HepG2 (cell line): ENCODE measurements around the gene SLC26A9. TPM values are rescaled to one million over a fixed set of nuclear protein-coding genes. Genes with fewer than 3 reads are reported as not detected.

Source experiments
- ATAC-seq: fragments of 200-7000 bp; cut with Tn5 transposase; 3 replicates; pipeline ENCODE4 v1.9.1; 2020; ENCODE audit warnings: mild to moderate bottlenecking, moderate library complexity
- BruUV-seq: library from RNA; stranded (reverse); fragments of 400-500 nt; replicated peaks from 2 replicates; lab custom pipeline; 2021; lab: Mats Ljungman, UMichigan
- CTCF ChIA-PET: fragments of 300-600 bp; formaldehyde crosslinking; extraction: SDS; loops from one replicate; lab custom pipeline; 2021; ENCODE audit warnings: low total read pairs, inconsistent platforms, low intra/inter-chr PET ratio; lab: Yijun Ruan, JAX
- POLR2A ChIA-PET: fragments of 350-600 bp; sonication (Branson Sonifier 250); formaldehyde crosslinking; loops from one replicate; lab custom pipeline; 2020; ENCODE audit warnings: antibody characterized with exemption, inconsistent platforms; lab: Yijun Ruan, JAX
- DNase-seq: peaks from one replicate; pipeline ENCODE4 v3.0.0-alpha.2; 2015; ENCODE audit warnings: low spot score
- FAIRE-seq: peaks from 3 replicates; lab custom pipeline; 2011; peaks lifted over from hg19 to GRCh38; lab: Jason Lieb, UNC
- H2AFZ ChIP-seq: one replicate; pipeline ENCODE4 v1.6.1; 2011; ENCODE audit warnings: low read length, inconsistent platforms
- H3K27ac ChIP-seq: fragments of 300-600 bp; 3 replicates; pipeline ENCODE4 v1.8.0; 2011; ENCODE audit warnings: mixed run types, mild to moderate bottlenecking, mixed read lengths, low read length, inconsistent platforms; ENCODE audit not compliant: insufficient read depth; ENCODE audit errors: extremely low read length
- H3K27me3 ChIP-seq, 2 experiments: fragments of 200-600 bp in 1 of 2; 2 replicates in 1 of 2; 3 replicates in 1 of 2; pipeline versions ENCODE4 v1.6.0 to v1.8.0; 2011; ENCODE audit warnings: low read length in 2 of 2, mild to moderate bottlenecking in 2 of 2, moderate library complexity in 2 of 2, inconsistent platforms in 1 of 2; ENCODE audit not compliant: insufficient read depth in 2 of 2, control insufficient read depth in 1 of 2
- H3K36me3 ChIP-seq, 2 experiments: fragments of 200-600 bp in 1 of 2; replicated peaks in 1 of 2; 2 replicates in 1 of 2; 3 replicates in 1 of 2; pipeline versions ENCODE4 v1.5.1 to v1.8.0; 2011; ENCODE audit warnings: low read length in 2 of 2, inconsistent platforms in 1 of 2; ENCODE audit not compliant: insufficient read depth in 2 of 2, control insufficient read depth in 1 of 2
- H3K4me1 ChIP-seq: 2 replicates; pipeline ENCODE4 v1.5.1; 2012; ENCODE audit warnings: low read length, inconsistent platforms; ENCODE audit not compliant: insufficient read depth
- H3K4me2 ChIP-seq: 2 replicates; pipeline ENCODE4 v1.6.0; 2011; ENCODE audit warnings: low read depth, low read length, inconsistent platforms
- H3K4me3 ChIP-seq, 3 experiments: fragments of 200-600 bp in 1 of 3; sonication (generic), shearing (Covaris generic) in 1 of 3; replicated peaks in 1 of 3; 2 replicates each; pipeline ENCODE4 v1.5.1; 2011 to 2016; ENCODE audit warnings: low read length in 3 of 3, inconsistent platforms in 2 of 3, low read depth in 2 of 3, mild to moderate bottlenecking in 2 of 3, control low read depth in 1 of 3, mixed read lengths in 1 of 3; ENCODE audit not compliant: insufficient read depth in 1 of 3
- H3K79me2 ChIP-seq: one replicate; pipeline ENCODE4 v1.6.1; 2011; ENCODE audit warnings: low read length, inconsistent platforms; ENCODE audit not compliant: insufficient read depth
- H3K9ac ChIP-seq: 2 replicates; pipeline ENCODE4 v1.6.0; 2011; ENCODE audit warnings: mild to moderate bottlenecking, low read depth, low read length, inconsistent platforms; ENCODE audit not compliant: insufficient read depth
- H3K9me3 ChIP-seq: 2 replicates; pipeline ENCODE4 v1.5.1; 2012; ENCODE audit warnings: mild to moderate bottlenecking, low read length
- H4K20me1 ChIP-seq: 2 replicates; pipeline ENCODE4 v1.6.0; 2011; ENCODE audit warnings: inconsistent platforms, mild to moderate bottlenecking, low read length, moderate library complexity; ENCODE audit not compliant: insufficient read depth
- RAD21 ChIP-seq: fragments of 450-650 bp; formaldehyde crosslinking; IDR thresholded peaks from 2 replicates; pipeline ENCODE4 v1.5.0; 2020; ENCODE audit warnings: mild to moderate bottlenecking
- SP140L ChIP-seq: sonication (generic); formaldehyde crosslinking; IDR thresholded peaks from 2 replicates; pipeline ENCODE4 v1.4.0; 2020; ENCODE audit warnings: missing genetic modification reagents, borderline replicate concordance
- ZNF768 ChIP-seq: sonication (generic); formaldehyde crosslinking; IDR thresholded peaks from 2 replicates; pipeline ENCODE4 v1.4.0; 2020; ENCODE audit warnings: missing genetic modification reagents
- WGBS: methylation state at CpG from one replicate; pipeline ENCODE4 v1.1.6; 2017; ENCODE audit warnings: low lambda C conversion rate; 5-methylcytosine and 5-hydroxymethylcytosine counted together
- in situ Hi-C: cut with HindIII; loops from 2 replicates; pipeline ENCODE4 v1.10.0; 2017; ENCODE audit warnings: low pct_unique_long_range_greater_than_20kb; ENCODE audit not compliant: extremely low pct_ligation_motif_present
- intact Hi-C: fragments of 100-400 bp; cut with micrococcal nuclease; formaldehyde crosslinking; loops from one replicate; pipeline ENCODE4 v1.10.0; 2022; ENCODE audit not compliant: unreplicated experiment
- polyA plus RNA-seq, 8 experiments: library from polyadenylated mRNA; depleted of rRNA in 3 of 8; stranded (reverse) in 7 of 8; unstranded in 1 of 8; fragments of >200 nt; fragmentation: Illumina TruSeq in 4 of 8; extraction: Trizol in 4 of 8; gene quantifications; 2 replicates each; pipeline versions ENCODE4 v1.2.1 to v1.2.3, GENCODE V29; 2011 to 2016; ENCODE audit warnings: low read depth in 4 of 8, missing spikeins in 1 of 8, mixed read lengths in 1 of 8; ENCODE audit not compliant: insufficient read depth in 1 of 8
- total RNA-seq, 5 experiments: library from RNA; depleted of rRNA; stranded (reverse); fragments of >200 nt; fragmentation: Illumina TruSeq; extraction: Trizol; gene quantifications; 2 replicates each; pipeline ENCODE4 v1.2.3, GENCODE V29; 2016; ENCODE audit warnings: low read depth in 1 of 5

Gene SLC26A9
- total and polyA plus RNA-seq, 2 of the 13 experiments (the other 11 are each of a cell fraction or from before 2014, with no cell fraction given): 0.11 to 0.15 TPM

DNA sequence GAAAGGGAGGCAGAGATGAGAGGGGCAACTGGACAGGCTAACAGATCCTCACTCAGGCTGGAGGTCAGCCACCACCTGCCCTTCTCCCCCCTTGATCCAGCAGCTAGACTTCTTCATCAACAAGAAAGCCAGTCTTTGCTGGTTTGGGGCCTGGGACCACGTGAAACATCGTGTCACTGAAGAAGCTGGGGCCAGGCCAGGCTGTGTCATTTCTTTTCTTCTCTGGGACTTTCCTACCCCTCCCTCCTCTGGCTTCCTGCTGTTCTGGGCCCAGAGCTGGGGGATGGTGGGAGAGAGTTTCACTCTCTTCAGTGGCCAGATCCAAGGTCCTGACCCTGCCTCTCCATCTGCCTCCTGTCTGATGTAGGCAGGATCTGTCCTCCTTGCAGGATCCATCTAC, 18.1 kb upstream of the SLC26A9 start:
- no peak overlapping the region for H3K4me3 ChIP-seq
- H3K27me3 ChIP-seq: peaks cover 2 to 63% of the 10 kb centered on the region in 2 experiments; a peak in 3 of 5 replicates
- POLR2A ChIA-PET: no interaction called here
- no peaks in the 10 kb centered on the region for H3K9me3 ChIP-seq
- ATAC-seq: no peak
- WGBS: 0% methylated on average over 2 of the region's 2 CpGs
- DNase-seq: no peak
- in situ Hi-C loops: no loop called here
- H3K27ac ChIP-seq: no peak overlapping the region
- H3K9ac ChIP-seq: no peak overlapping the region
- no peak for TF ChIP-seq SP140L (CRISPR knock-in tag)
- TF ChIP-seq, all 625 proteins: peak for 0
- Histone ChIP-seq H4K20me1 (no peaks in the 10 kb centered on the region), H3K36me3 (no peaks in the 10 kb centered on the region), H3K4me2 (no peak overlapping the region), H3K4me1 (no peaks in the 10 kb centered on the region), H3K79me2 (no peaks in the 10 kb centered on the region), H2AFZ (no peak overlapping the region)
- intact Hi-C loops: no loop called here
- no peak for FAIRE-seq
- no TSS peak for BruUV-seq
- CTCF ChIA-PET: interaction anchor here (1.2 kb wide), 1 partner anchor 16 kb away, joined by 3 read pairs; no protein-coding TSS in a partner anchor

DNA sequence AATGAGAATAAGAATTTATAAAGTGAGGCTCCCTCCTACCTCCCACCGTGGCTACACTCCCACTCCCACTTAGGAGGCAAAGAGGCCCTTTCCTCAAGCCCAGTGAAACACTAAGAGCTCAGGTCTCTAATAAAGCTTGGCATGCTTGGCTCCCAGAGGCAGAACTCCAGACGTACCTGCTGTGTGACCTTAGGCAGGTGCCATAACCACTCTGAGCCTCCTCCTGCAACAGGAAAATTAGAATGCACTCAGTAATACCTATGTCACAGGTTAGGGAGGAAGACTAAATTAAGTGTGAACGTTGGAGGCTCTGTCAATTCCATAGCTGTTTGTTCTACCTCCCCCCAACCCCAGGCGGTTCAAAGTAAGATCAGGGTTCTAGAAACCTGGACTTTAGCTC, 16.5 kb upstream of the SLC26A9 start:
- no peak overlapping the region for H3K9ac ChIP-seq
- H3K4me1 ChIP-seq: no peaks in the 10 kb centered on the region
- no peak overlapping the region for H3K27ac ChIP-seq
- no peaks in the 10 kb centered on the region for H3K79me2 ChIP-seq
- no peak overlapping the region for H3K4me2 ChIP-seq
- FAIRE-seq: no peak
- in situ Hi-C loops: no loop called here
- intact Hi-C loops: no loop called here
- POLR2A ChIA-PET: no interaction called here
- no peaks in the 10 kb centered on the region for H4K20me1 ChIP-seq
- TF ChIP-seq ZNF768 (CRISPR knock-in tag) (peak; percentile 77; the same call in 1 of the 2 replicates), RAD21 (CRISPR knock-in tag) (no peak)
- TF ChIP-seq, all 625 proteins: peak for 1
- no peak for ATAC-seq
- CTCF ChIA-PET: no interaction called here
- no peak for DNase-seq
- H2AFZ ChIP-seq: no peak overlapping the region
- H3K36me3 ChIP-seq: no peaks in the 10 kb centered on the region
- no TSS peak for BruUV-seq
- peaks cover 2 to 69% of the 10 kb centered on the region in 2 experiments; a peak in 3 of 5 replicates for H3K27me3 ChIP-seq
- no peaks in the 10 kb centered on the region for H3K9me3 ChIP-seq
- 0% methylated on average over 3 of the region's 4 CpGs for WGBS
- no peak overlapping the region for H3K4me3 ChIP-seq
